H9 (cell line): ENCODE measurements around the gene ESPL1. TPM values are rescaled to one million over a fixed set of nuclear protein-coding genes. Genes with fewer than 3 reads are reported as not detected.

Experiments
- DNase-seq: peaks from one replicate; pipeline ENCODE4 v3.0.0-alpha.2; 2017
- H2AFZ ChIP-seq: one replicate; pipeline ENCODE4 v1.6.1; 2013; ENCODE audit warnings: mild to moderate bottlenecking, low read length, control low read depth, moderate library complexity
- H2AK5ac ChIP-seq: 2 replicates; pipeline ENCODE4 v1.6.1; 2013; ENCODE audit warnings: low read length, control low read depth, mixed read lengths; ENCODE audit not compliant: insufficient read length
- H2BK120ac ChIP-seq: one replicate; pipeline ENCODE4 v1.6.1; 2013; ENCODE audit warnings: low read depth, mild to moderate bottlenecking, low read length, control low read depth, inconsistent platforms; ENCODE audit not compliant: poor library complexity, severe bottlenecking
- H2BK12ac ChIP-seq: 2 replicates; pipeline ENCODE4 v1.6.1; 2013; ENCODE audit warnings: low read length, control low read depth, mixed read lengths, low read depth; ENCODE audit not compliant: insufficient read length
- H2BK15ac ChIP-seq: 2 replicates; pipeline ENCODE4 v1.6.1; 2013; ENCODE audit warnings: low read depth, low read length, control low read depth
- H2BK20ac ChIP-seq: one replicate; pipeline ENCODE4 v1.6.1; 2013; ENCODE audit warnings: low read depth, mild to moderate bottlenecking, low read length, control low read depth, inconsistent platforms; ENCODE audit not compliant: poor library complexity, severe bottlenecking
- H2BK5ac ChIP-seq: 2 replicates; pipeline ENCODE4 v1.6.1; 2013; ENCODE audit warnings: low read length, control low read depth, mixed read lengths; ENCODE audit not compliant: insufficient read length
- H3K14ac ChIP-seq: 2 replicates; pipeline ENCODE4 v1.6.1; 2013; ENCODE audit warnings: low read length, control low read depth; ENCODE audit not compliant: insufficient read depth
- H3K18ac ChIP-seq: 2 replicates; pipeline ENCODE4 v1.6.1; 2013; ENCODE audit warnings: low read depth, mild to moderate bottlenecking, mixed read lengths, low read length, control low read depth; ENCODE audit not compliant: insufficient read length
- H3K23ac ChIP-seq: 2 replicates; pipeline ENCODE4 v1.6.1; 2013; ENCODE audit warnings: low read length, control low read depth, mixed read lengths, low read depth; ENCODE audit not compliant: insufficient read length
- H3K23me2 ChIP-seq: 2 replicates; pipeline ENCODE4 v1.6.1; 2013; ENCODE audit warnings: low read depth, mild to moderate bottlenecking, mixed read lengths, low read length, control low read depth; ENCODE audit not compliant: insufficient read length, poor library complexity, severe bottlenecking
- H3K27ac ChIP-seq: 2 replicates; pipeline ENCODE4 v1.5.1; 2013; ENCODE audit warnings: low read length, control low read depth, mixed read lengths, low read depth; ENCODE audit not compliant: insufficient read length
- H3K27me3 ChIP-seq: 2 replicates; pipeline ENCODE4 v1.6.1; 2013; ENCODE audit warnings: low read length, control low read depth, inconsistent platforms; ENCODE audit not compliant: insufficient read depth
- H3K4ac ChIP-seq: 2 replicates; pipeline ENCODE4 v1.6.1; 2013; ENCODE audit warnings: low read depth, mild to moderate bottlenecking, control low read depth, inconsistent platforms, low read length, moderate library complexity
- H3K4me1 ChIP-seq: 2 replicates; pipeline ENCODE4 v1.6.1; 2013; ENCODE audit warnings: low read length, control low read depth, inconsistent platforms; ENCODE audit not compliant: insufficient read depth
- H3K4me2 ChIP-seq: 2 replicates; pipeline ENCODE4 v1.6.1; 2013; ENCODE audit warnings: low read length, control low read depth, mixed read lengths; ENCODE audit not compliant: insufficient read length, insufficient read depth
- H3K56ac ChIP-seq: 2 replicates; pipeline ENCODE4 v1.6.1; 2013; ENCODE audit warnings: low read depth, mild to moderate bottlenecking, mixed read lengths, low read length, control low read depth; ENCODE audit not compliant: insufficient read length
- H3K79me1 ChIP-seq: 2 replicates; pipeline ENCODE4 v1.6.1; 2013; ENCODE audit warnings: low read depth, mild to moderate bottlenecking, moderate library complexity, low read length, control low read depth, inconsistent platforms; ENCODE audit not compliant: insufficient read depth, poor library complexity, severe bottlenecking
- H3K79me2 ChIP-seq: 2 replicates; pipeline ENCODE4 v1.6.1; 2013; ENCODE audit warnings: low read length, control low read depth, inconsistent platforms; ENCODE audit not compliant: insufficient read depth
- H3K9ac ChIP-seq: 2 replicates; pipeline ENCODE4 v1.6.1; 2013; ENCODE audit warnings: low read length, control low read depth, mixed read lengths; ENCODE audit not compliant: insufficient read length; ENCODE audit errors: extremely low read depth
- H3K9me3 ChIP-seq: one replicate; pipeline ENCODE4 v1.6.1; 2013; ENCODE audit warnings: low read depth, low read length, inconsistent platforms; ENCODE audit not compliant: control insufficient read depth
- H3T11ph ChIP-seq: one replicate; pipeline ENCODE4 v1.6.1; 2013; ENCODE audit warnings: mild to moderate bottlenecking, low read length, control low read depth, inconsistent platforms
- H4K20me1 ChIP-seq: one replicate; pipeline ENCODE4 v1.6.1; 2013; ENCODE audit not compliant: control insufficient read depth, insufficient read length, insufficient read depth
- H4K5ac ChIP-seq: 2 replicates; pipeline ENCODE4 v1.6.1; 2013; ENCODE audit warnings: low read depth, mild to moderate bottlenecking, mixed read lengths, low read length, control low read depth; ENCODE audit not compliant: insufficient read length
- H4K8ac ChIP-seq: replicated peaks from 2 replicates; pipeline ENCODE4 v1.6.1; 2013; ENCODE audit warnings: low read length, control low read depth, mixed read lengths, low read depth; ENCODE audit not compliant: insufficient read length
- H4K91ac ChIP-seq: 2 replicates; pipeline ENCODE4 v1.6.1; 2013; ENCODE audit warnings: low read depth, mild to moderate bottlenecking, moderate library complexity, mixed read lengths, low read length, control low read depth; ENCODE audit not compliant: insufficient read length
- H3K27ac Mint-ChIP-seq, 3 experiments: 2 replicates in 2 of 3; 3 replicates in 1 of 3; pipeline ENCODE4 v1.8.0; 2020 to 2021; ENCODE audit warnings: mixed read lengths in 3 of 3, mild to moderate bottlenecking in 1 of 3, moderate library complexity in 1 of 3
- H3K27me3 Mint-ChIP-seq: 2 replicates; pipeline ENCODE4 v1.8.0; 2021; ENCODE audit warnings: low read depth, mild to moderate bottlenecking, moderate library complexity, mixed read lengths
- H3K36me3 Mint-ChIP-seq, 3 experiments: 2 replicates in 2 of 3; 3 replicates in 1 of 3; pipeline ENCODE4 v1.8.0; 2020 to 2021; ENCODE audit warnings: low read depth in 3 of 3, mixed read lengths in 3 of 3; ENCODE audit not compliant: insufficient read depth in 1 of 3
- H3K4me1 Mint-ChIP-seq, 2 experiments: 2 replicates each; pipeline ENCODE4 v1.8.0; 2020; ENCODE audit warnings: mixed read lengths in 2 of 2
- H3K4me3 Mint-ChIP-seq, 2 experiments: 2 replicates in 1 of 2; 3 replicates in 1 of 2; pipeline ENCODE4 v1.8.0; 2020 to 2021; ENCODE audit warnings: mild to moderate bottlenecking in 2 of 2, mixed read lengths in 2 of 2, moderate library complexity in 1 of 2
- H3K9me3 Mint-ChIP-seq, 2 experiments: 2 replicates in 1 of 2; 3 replicates in 1 of 2; pipeline ENCODE4 v1.8.0; 2020; ENCODE audit warnings: mild to moderate bottlenecking in 2 of 2, mixed read lengths in 2 of 2, moderate library complexity in 1 of 2
- CTCF ChIP-seq: fragments of 200-600 bp; sonication (generic); conservative IDR thresholded peaks from 3 replicates; pipeline ENCODE4 v1.8.0; 2021; ENCODE audit warnings: antibody characterized with exemption, mild to moderate bottlenecking
- WGBS: extraction: QIAGEN DNeasy Blood & Tissue Kit; methylation state at CpG from one replicate; pipeline ENCODE4 v1.1.7; 2013; ENCODE audit warnings: missing lambda C conversion rate, low lambda C conversion rate, mixed read lengths; ENCODE audit not compliant: insufficient read length; ENCODE audit errors: extremely low coverage; 5-methylcytosine and 5-hydroxymethylcytosine counted together
- total RNA-seq: library from RNA; stranded (reverse); gene quantifications from 2 replicates; pipeline ENCODE4 v1.2.1, GENCODE V29; 2021

The ESPL1 gene
- total RNA-seq, 1 experiment from 2014 or later = 43.2 TPM

DNA sequence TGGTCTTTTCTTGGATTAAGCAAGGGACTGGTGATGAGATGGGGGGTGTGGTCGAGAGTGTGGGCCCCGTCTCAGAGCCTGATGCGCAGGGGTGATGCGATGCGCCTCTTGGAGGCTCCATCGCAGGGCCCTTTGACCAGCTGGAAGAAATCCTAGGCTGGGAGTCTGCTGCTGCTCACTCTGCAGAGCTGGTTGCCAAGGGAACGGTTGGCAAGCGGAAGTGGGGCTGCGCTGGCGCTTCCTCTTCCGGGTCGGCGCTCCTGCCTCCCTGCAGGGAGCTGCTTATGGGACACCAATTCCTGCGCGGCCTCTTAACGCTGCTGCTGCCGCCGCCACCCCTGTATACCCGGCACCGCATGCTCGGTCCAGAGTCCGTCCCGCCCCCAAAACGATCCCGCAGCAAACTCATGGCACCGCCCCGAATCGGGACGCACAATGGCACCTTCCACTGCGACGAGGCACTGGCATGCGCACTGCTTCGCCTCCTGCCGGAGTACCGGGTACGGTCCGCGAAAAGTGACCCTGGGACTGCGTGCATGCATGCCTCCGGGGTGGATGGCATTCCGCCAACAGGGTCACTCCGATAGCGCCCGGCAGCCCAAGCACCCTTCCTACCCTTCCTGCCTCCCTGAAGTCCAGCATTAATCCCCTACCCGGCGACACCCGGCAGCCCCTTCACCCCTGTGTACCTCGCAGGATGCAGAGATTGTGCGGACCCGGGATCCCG is 31.5 kb downstream of the ESPL1 start, which contains the start of gene MYG1:
Gene MYG1, plus strand, starts transcription at position 242 of the 727 bp plus-strand sequence. Its CDS starts 43 bp downstream, at position 285.
- Histone ChIP-seq H4K8ac (no peak within 1 kb of the TSS), H2BK20ac (no peak within 1 kb of the TSS), H4K91ac (no peak within 1 kb of the TSS), H3K23ac (no peak within 1 kb of the TSS), H2BK15ac (no peak within 1 kb of the TSS), H3K79me2 (peaks cover 5% of the 10 kb centered on the region; the same call in 1 of the 2 replicates), H2BK5ac (no peak within 1 kb of the TSS), H3K27ac (no peak within 1 kb of the TSS), H2BK12ac (no peak within 1 kb of the TSS), H3K4me1 (no peaks in the 10 kb centered on the region), H3K23me2 (peaks cover 12% of the 10 kb centered on the region), H3K27me3 (no peaks in the 10 kb centered on the region), H3K9ac (peak within 1 kb of the TSS; percentile 73), H3K9me3 (no peaks in the 10 kb centered on the region), H3K18ac (peak within 1 kb of the TSS; percentile 64), H3K14ac (0 out of 2 replicates have a peak within 1 kb of the TSS, but pooled peaks have one; percentile 58), H3K4ac (no peak within 1 kb of the TSS), H4K5ac (no peak within 1 kb of the TSS), H4K20me1 (no peaks in the 10 kb centered on the region), H3K4me2 (peak within 1 kb of the TSS; percentile 83), H2AK5ac (no peak within 1 kb of the TSS), H3T11ph (no peak within 1 kb of the TSS), H2BK120ac (no peak within 1 kb of the TSS), H3K56ac (no peak within 1 kb of the TSS), H2AFZ (no peak within 1 kb of the TSS), H3K79me1 (peaks cover 3% of the 10 kb centered on the region)
- Mint-ChIP-seq H3K4me3 (peak within 1 kb of the TSS; percentile 92 to 99), H3K27me3 (peaks cover 1% of the 10 kb centered on the region; the same call in 1 of the 2 replicates), H3K27ac (peak within 1 kb of the TSS; percentile 89 to 94 (median 93); a peak in 6 of 7 replicates), H3K4me1 (peaks cover 17 to 25% of the 10 kb centered on the region in 2 experiments), H3K36me3 (peaks cover 17 to 65% (median 50%) of the 10 kb centered on the region in 3 experiments; a peak in 6 of 7 replicates), H3K9me3 (no peaks in the 10 kb centered on the region; a peak in 1 of 5 replicates)
- no CpG with 5 or more reads among the region's 51 CpGs for WGBS
- TF ChIP-seq CTCF = peak; percentile 35; the same call in 2 of the 3 replicates
- peak; percentile 98 for DNase-seq
